GM12872 (cell line): ENCODE results near the gene FOXK2.

Experiments used
- TF ChIP-seq, protein P1 (sequence below): IDR thresholded peaks from 3 replicates; pipeline ENCODE4 v1.5.1; 2011; ENCODE audit warnings: low read depth, mild to moderate bottlenecking, low read length, moderate library complexity; ENCODE audit not compliant: insufficient read depth

Gene FOXK2

DNA sequence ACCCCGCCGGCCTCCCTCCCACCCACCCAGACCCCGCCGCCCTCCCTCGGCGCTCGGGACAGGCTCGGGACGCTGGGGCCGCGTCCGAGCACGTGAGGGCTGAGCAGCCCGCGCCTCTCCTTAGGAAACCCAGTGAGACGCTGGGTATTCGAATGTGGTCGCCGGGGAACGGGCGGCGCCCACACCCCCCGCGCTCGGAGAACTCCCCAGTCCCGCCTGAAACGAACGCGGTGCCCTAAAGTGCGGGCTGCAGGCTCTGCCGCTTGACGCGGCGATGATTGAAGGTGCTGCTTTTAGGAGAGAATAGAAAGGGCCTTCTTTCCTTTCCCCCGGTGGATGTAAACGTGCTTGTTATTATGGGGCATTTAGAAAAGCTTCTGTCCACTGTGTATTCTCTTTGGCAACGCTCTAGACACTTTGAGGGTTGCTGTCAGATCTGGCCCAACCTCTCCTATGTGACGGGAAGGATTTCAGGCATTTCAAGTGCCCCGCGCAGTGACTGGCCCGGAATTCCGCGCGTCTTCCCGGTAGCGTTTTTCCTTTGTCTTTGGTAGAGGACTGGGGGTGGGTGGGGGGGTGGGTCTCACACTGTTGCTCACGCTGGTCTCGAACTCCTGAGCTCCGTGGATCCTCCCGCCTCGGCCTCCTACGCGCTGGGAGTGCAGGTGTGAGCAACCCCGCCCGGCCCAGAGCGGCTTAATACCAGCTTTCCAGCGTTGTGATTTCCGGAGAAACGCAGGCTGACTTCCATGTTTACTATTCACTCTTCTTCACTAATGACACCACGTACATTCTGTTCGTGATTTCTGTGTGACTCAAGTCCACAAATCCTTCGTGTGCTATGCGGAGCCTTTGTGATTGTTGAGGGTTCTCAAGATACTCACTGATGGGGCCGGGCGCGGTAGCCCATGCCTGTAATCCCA is 21.8 kb upstream of the FOXK2 start:
- TF ChIP-seq, protein P1, sequence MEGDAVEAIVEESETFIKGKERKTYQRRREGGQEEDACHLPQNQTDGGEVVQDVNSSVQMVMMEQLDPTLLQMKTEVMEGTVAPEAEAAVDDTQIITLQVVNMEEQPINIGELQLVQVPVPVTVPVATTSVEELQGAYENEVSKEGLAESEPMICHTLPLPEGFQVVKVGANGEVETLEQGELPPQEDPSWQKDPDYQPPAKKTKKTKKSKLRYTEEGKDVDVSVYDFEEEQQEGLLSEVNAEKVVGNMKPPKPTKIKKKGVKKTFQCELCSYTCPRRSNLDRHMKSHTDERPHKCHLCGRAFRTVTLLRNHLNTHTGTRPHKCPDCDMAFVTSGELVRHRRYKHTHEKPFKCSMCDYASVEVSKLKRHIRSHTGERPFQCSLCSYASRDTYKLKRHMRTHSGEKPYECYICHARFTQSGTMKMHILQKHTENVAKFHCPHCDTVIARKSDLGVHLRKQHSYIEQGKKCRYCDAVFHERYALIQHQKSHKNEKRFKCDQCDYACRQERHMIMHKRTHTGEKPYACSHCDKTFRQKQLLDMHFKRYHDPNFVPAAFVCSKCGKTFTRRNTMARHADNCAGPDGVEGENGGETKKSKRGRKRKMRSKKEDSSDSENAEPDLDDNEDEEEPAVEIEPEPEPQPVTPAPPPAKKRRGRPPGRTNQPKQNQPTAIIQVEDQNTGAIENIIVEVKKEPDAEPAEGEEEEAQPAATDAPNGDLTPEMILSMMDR = no peak

DNA sequence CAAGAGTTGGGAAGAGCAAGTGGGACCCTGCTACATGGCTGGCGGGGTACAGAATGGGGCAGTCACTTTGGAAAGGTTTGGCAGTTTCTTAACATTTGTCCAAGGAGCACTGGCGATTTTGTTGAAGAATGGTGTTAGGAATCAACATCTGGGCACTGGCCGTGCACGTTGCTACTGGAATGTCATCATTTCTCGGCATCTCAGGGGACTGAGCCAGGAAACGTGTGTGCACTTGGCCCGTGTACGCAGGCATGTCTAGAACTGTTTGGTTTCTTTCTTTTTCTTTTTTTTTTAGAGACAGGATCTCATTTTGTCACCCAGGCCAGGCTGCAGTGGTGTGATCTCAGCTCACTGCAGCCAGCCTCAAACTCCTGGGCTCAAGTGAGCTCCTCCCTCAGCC is 17.3 kb upstream of the FOXK2 start:
- TF ChIP-seq, protein P1 = no peak

DNA sequence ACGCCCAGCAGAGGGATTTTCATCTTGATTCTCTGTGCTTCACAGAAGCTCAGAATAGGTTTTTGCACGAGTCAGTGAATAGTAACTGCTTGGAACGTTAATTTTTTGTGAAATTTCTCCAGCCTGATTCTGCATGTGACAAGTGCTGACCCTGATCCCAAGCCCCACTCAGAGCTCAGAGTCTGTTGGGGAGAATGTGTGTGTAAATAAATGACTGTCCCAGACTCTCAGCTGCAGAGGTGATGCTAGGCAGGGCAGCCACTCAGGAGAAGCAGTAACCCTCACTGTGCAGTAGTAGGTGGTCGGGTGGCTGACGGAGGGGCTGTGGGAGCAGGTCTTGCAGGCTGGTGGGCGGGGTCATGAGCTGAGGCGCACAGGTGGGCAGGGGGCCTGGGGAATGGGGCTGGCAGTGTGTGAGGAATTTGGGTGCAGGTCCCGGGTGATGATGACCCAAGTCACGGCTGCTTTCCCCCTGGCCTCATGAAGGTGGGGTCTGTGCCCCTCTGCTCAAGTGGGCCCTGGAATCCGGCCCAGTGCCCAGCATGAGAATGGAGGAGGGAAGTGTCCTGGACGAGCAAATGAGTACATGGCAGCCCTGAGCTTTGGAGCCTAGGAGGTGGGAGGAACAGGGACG is 16.3 kb upstream of the FOXK2 start:
- TF ChIP-seq, protein P1 = no peak

DNA sequence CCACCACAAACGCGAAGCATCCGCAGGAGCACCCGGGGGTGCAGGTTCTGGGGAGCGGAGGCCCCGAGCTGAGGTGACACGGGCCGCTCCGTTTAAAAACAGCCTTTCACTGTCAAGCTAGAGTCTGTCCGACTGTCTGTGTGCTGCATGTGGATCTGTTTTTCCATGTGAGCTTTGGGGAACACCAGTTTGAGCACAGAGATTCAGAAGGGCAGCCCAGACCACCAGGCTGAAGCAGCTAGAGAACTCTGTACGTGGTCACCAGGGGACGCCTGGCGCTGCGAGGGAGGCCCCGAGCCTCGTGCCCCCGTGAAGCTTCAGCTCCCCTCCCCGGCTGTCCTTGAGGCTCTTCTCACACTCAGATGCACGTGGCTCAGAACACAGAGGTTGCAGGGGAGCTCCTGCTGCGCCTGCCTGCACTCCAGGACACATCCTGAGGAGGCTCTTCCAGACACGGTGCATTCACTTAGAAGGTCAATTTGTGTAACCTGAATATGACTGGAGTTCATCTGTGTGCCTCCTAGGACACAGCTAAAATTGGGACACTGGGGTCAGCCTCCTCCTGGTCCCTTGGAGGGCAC is 15.7 kb upstream of the FOXK2 start:
- TF ChIP-seq, protein P1 = no peak

DNA sequence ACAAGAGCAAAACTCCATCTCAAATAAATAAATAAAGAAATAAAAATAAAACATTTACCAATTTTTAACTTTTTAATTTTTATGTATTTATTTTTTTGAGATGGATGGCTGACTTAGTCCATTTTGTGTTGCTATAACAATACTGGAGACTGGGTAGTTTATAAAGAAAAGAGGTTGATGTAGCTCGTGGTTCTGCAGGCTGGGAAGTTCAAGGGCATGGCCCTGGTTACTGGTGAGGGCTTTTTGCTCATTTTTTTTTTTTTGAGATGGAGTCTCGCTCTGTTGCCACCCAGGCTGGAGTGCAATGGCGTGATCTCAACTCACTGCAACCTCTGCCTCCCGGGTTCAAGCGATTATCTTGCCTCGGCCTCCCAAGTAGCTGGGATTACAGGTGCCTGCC is 14.2 kb upstream of the FOXK2 start:
- TF ChIP-seq, protein P1 = no peak

GRCh38 chr17:82507631-82508175 is 11.8 kb upstream of the FOXK2 start:
- TF ChIP-seq, protein P1 = no peak

DNA sequence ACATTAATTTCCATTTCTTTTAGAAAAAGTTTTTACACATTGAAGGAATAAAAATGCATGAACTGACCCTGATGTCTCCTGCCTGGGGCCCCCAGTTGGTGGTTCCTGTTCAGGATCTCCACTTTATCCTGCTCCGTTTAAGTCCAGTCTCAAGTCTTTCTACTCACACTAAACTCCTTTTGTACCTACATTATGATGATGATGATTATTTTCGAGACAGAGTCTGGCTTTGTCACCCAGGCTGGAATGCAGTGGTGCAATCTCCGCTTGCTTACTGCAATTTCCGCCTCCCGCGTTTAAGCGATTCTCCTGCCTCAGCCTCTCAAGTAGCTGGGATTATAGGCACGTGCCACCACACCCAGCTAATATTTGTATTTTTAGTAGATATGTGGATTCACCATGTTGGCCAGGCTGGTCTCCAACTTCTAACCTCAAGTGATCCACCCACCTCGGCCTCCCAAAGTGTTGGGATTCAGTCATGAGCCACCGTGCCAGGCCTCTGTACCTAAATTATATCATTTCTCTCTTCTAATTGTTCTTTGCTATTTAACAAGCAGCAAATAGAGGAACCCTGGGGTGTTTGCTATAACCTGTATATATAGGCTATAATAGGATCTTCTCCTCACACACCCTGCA is 2.2 kb upstream of the FOXK2 start:
- TF ChIP-seq, protein P1 = no peak
